Measurements from ENCODE around the gene PKIG. TPM values are rescaled to one million over a fixed set of nuclear protein-coding genes. Genes with fewer than 3 reads are reported as not detected.

Gene PKIG
- total and polyA plus RNA-seq, 10 of the 15 experiments (the other 5 are each of a cell fraction or from before 2014, with no cell fraction given), result 5.7 to 82.3 (median 39.7) TPM

GRCh38 chr20:44646641-44647274, 64.4 kb downstream of the PKIG start (continued):
- no peak for TF ChIP-seq USF2 (IDR thresholded peaks at IDR 0.05; ENCODE audit: borderline replicate concordance, low read depth, low read length)
- TF ChIP-seq, protein P1, sequence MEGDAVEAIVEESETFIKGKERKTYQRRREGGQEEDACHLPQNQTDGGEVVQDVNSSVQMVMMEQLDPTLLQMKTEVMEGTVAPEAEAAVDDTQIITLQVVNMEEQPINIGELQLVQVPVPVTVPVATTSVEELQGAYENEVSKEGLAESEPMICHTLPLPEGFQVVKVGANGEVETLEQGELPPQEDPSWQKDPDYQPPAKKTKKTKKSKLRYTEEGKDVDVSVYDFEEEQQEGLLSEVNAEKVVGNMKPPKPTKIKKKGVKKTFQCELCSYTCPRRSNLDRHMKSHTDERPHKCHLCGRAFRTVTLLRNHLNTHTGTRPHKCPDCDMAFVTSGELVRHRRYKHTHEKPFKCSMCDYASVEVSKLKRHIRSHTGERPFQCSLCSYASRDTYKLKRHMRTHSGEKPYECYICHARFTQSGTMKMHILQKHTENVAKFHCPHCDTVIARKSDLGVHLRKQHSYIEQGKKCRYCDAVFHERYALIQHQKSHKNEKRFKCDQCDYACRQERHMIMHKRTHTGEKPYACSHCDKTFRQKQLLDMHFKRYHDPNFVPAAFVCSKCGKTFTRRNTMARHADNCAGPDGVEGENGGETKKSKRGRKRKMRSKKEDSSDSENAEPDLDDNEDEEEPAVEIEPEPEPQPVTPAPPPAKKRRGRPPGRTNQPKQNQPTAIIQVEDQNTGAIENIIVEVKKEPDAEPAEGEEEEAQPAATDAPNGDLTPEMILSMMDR (IDR thresholded peaks at IDR 0.05 in 2 of 3, conservative IDR thresholded peaks at IDR 0.05 in 1 of 3; ENCODE audit: control insufficient read depth in 2 of 3, extremely low read depth in 1 of 3, insufficient read depth in 1 of 3, low read depth in 3 of 3, low read length in 3 of 3), result no peak
- no peak; the same call in 1 of the 2 replicates for TF ChIP-seq GATAD2B (conservative IDR thresholded peaks at IDR 0.05; ENCODE audit: low read depth)
- TF ChIP-seq MLLT1 (IDR thresholded peaks at IDR 0.05), result no peak
- no peak for TF ChIP-seq CREB1 (IDR thresholded peaks at IDR 0.05; ENCODE audit: low read depth)
- no peak for TF ChIP-seq SREBF2 (IDR thresholded peaks at IDR 0.05; ENCODE audit: low read length)
- no peak for TF ChIP-seq E2F4 (IDR thresholded peaks at IDR 0.05; ENCODE audit: low read depth, low read length)
- TF ChIP-seq IRF4 (IDR thresholded peaks at IDR 0.05; ENCODE audit: low read depth, low read length), result 0 out of 2 replicates have a peak, but pooled peaks have one; percentile 3
- TF ChIP-seq BHLHE40 (IDR thresholded peaks at IDR 0.05; ENCODE audit: borderline replicate concordance in 1 of 2, low read depth in 2 of 2, low read length in 1 of 2), result peak; percentile 96 to 97
- TF ChIP-seq, protein P2, sequence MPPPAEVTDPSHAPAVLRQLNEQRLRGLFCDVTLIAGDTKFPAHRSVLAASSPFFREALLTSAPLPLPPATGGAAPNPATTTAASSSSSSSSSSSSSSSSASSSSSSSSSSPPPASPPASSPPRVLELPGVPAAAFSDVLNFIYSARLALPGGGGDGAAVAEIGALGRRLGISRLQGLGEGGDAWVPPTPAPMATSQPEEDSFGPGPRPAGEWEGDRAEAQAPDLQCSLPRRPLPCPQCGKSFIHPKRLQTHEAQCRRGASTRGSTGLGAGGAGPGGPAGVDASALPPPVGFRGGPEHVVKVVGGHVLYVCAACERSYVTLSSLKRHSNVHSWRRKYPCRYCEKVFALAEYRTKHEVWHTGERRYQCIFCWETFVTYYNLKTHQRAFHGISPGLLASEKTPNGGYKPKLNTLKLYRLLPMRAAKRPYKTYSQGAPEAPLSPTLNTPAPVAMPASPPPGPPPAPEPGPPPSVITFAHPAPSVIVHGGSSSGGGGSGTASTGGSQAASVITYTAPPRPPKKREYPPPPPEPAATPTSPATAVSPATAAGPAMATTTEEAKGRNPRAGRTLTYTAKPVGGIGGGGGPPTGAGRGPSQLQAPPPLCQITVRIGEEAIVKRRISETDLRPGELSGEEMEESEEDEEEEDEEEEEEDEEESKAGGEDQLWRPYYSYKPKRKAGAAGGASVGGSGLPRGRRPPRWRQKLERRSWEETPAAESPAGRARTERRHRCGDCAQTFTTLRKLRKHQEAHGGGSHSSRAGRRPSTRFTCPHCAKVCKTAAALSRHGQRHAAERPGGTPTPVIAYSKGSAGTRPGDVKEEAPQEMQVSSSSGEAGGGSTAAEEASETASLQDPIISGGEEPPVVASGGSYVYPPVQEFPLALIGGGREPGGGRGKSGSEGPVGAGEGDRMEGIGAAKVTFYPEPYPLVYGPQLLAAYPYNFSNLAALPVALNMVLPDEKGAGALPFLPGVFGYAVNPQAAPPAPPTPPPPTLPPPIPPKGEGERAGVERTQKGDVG (CRISPR knock-in tag; IDR thresholded peaks at IDR 0.05), result no peak
- TF ChIP-seq NFIC (IDR thresholded peaks at IDR 0.05; ENCODE audit: low read depth, low read length), result no peak
- TF ChIP-seq, protein P3, sequence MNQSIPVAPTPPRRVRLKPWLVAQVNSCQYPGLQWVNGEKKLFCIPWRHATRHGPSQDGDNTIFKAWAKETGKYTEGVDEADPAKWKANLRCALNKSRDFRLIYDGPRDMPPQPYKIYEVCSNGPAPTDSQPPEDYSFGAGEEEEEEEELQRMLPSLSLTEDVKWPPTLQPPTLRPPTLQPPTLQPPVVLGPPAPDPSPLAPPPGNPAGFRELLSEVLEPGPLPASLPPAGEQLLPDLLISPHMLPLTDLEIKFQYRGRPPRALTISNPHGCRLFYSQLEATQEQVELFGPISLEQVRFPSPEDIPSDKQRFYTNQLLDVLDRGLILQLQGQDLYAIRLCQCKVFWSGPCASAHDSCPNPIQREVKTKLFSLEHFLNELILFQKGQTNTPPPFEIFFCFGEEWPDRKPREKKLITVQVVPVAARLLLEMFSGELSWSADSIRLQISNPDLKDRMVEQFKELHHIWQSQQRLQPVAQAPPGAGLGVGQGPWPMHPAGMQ (IDR thresholded peaks at IDR 0.05; ENCODE audit: borderline replicate concordance), result no peak
- no peak for TF ChIP-seq EED (IDR thresholded peaks at IDR 0.05; ENCODE audit: low read depth)
- peak; percentile 97 for TF ChIP-seq CHD4 (IDR thresholded peaks at IDR 0.05)
- peak; percentile 73 for TF ChIP-seq JUNB (IDR thresholded peaks at IDR 0.05)
- 0 out of 2 replicates have a peak, but pooled peaks have one; percentile 4 for TF ChIP-seq MTA2 (IDR thresholded peaks at IDR 0.05; ENCODE audit: low read depth)
- TF ChIP-seq RFX5 (IDR thresholded peaks at IDR 0.05; ENCODE audit: low read depth, low read length), result no peak
